ENCODE measurements around the gene FTHL17. TPM values are rescaled to one million over a fixed set of nuclear protein-coding genes. Genes with fewer than 3 reads are reported as not detected.

Gene FTHL17
- total RNA-seq, 4 donors from 2014 or later: not detected

- Histone ChIP-seq H3K27me3 (no peaks in the 10 kb centered on the region), H3K4me1 (no peaks in the 10 kb centered on the region), H3K9me3 (no peaks in the 10 kb centered on the region), H3K4me3 (no peak overlapping the region), H3K27ac (replicated peaks in 1 of 4) (no peak overlapping the region), H3K36me3 (no peaks in the 10 kb centered on the region)
- TF ChIP-seq POLR2AphosphoS5 (IDR thresholded peaks at IDR 0.05): no peak
- TF ChIP-seq EP300 (IDR thresholded peaks at IDR 0.05): no peak
- no peak for TF ChIP-seq POLR2A (IDR thresholded peaks at IDR 0.05; ENCODE audit: low read depth)
- TF ChIP-seq CTCF (IDR thresholded peaks at IDR 0.05): no peak
- intact Hi-C loops (cut with DNase I): no loop called here
- WGBS: 77% methylated on average over 7 of the region's 7 CpGs
- no peak for DNase-seq (ENCODE audit: extremely low spot score)
Measured at GRCh38 chrX:31058284-31058683, 13.6 kb downstream of the FTHL17 start.

- no peaks in the 10 kb centered on the region for H3K9me3 ChIP-seq
- DNase-seq (ENCODE audit: extremely low spot score): no peak
- H3K4me1 ChIP-seq: no peaks in the 10 kb centered on the region
- H3K4me3 ChIP-seq: no peak overlapping the region
- TF ChIP-seq POLR2AphosphoS5 (IDR thresholded peaks at IDR 0.05): no peak
- no peaks in the 10 kb centered on the region for H3K36me3 ChIP-seq
- intact Hi-C loops (cut with DNase I): no loop called here
- H3K27me3 ChIP-seq: no peaks in the 10 kb centered on the region
- 65% methylated on average over 4 of the region's 4 CpGs for WGBS
- H3K27ac ChIP-seq (replicated peaks in 1 of 4): no peak overlapping the region
Measured at GRCh38 chrX:31057691-31058090, 14.2 kb downstream of the FTHL17 start.

DNA sequence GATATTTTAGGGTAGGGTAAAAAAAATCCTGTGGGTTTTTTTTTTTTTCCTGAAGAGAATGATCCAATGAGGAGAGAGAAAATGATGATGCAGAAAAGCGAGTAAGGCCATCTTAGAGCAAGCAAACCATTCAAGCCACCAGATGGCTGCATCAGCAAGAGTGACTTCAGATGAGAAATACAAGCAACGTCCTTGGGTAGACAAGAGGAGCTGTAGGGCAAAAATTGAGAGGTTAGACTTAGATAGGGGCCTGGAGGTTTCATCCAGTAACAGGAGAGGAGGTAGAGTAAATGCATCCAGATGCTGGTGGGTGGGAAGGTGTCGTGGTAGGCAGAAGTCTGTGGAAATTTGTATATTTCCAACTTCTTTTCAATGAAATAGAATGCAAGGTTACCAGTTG lies 14.6 kb downstream of the FTHL17 start:
- Histone ChIP-seq H3K27me3 (no peaks in the 10 kb centered on the region), H3K27ac (replicated peaks in 1 of 4) (no peak overlapping the region), H3K4me3 (no peak overlapping the region), H3K36me3 (no peaks in the 10 kb centered on the region), H3K4me1 (no peaks in the 10 kb centered on the region), H3K9me3 (no peaks in the 10 kb centered on the region)
- no peak for DNase-seq (ENCODE audit: extremely low spot score)
- WGBS: 65% methylated on average over 3 of the region's 3 CpGs
- TF ChIP-seq EP300 (IDR thresholded peaks at IDR 0.05) (no peak), POLR2A (IDR thresholded peaks at IDR 0.05; ENCODE audit: low read depth) (no peak), POLR2AphosphoS5 (IDR thresholded peaks at IDR 0.05) (no peak), CTCF (IDR thresholded peaks at IDR 0.05) (no peak)
- intact Hi-C loops (cut with DNase I): no loop called here

- Histone ChIP-seq H3K36me3 (no peaks in the 10 kb centered on the region), H3K4me1 (no peaks in the 10 kb centered on the region), H3K27ac (replicated peaks in 1 of 4) (no peak overlapping the region), H3K4me3 (no peak overlapping the region), H3K27me3 (no peaks in the 10 kb centered on the region), H3K9me3 (no peaks in the 10 kb centered on the region)
- DNase-seq (ENCODE audit: extremely low spot score): no peak
- intact Hi-C loops (cut with DNase I): no loop called here
- no peak for TF ChIP-seq CTCF (IDR thresholded peaks at IDR 0.05)
- no peak for TF ChIP-seq POLR2AphosphoS5 (IDR thresholded peaks at IDR 0.05)
- TF ChIP-seq EP300 (IDR thresholded peaks at IDR 0.05): no peak
- TF ChIP-seq POLR2A (IDR thresholded peaks at IDR 0.05; ENCODE audit: low read depth): no peak
- 86% methylated on average over 3 of the region's 3 CpGs for WGBS
Measured at GRCh38 chrX:31053621-31054020, 18.2 kb downstream of the FTHL17 start.

DNA sequence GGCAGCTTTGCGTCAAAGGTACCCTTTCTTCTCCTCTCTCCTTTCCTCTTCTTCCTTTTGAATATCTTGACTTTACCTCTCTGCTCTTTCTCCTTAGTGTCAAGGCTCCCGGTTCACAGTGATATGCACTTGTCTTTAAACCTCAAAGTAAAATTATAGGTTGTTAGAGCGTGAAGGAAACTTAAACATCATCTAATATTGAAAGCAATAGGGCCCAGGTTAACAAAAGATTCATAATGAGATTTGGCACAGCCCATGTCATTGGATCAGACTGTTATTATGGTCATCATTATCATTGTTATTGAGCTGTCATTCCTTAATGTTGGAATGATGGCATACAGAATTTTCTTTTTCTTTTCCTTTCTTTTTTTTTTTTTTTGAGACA lies 32.5 kb downstream of the FTHL17 start:
- no peaks in the 10 kb centered on the region for H3K36me3 ChIP-seq
- TF ChIP-seq CTCF (IDR thresholded peaks at IDR 0.05) (no peak), POLR2AphosphoS5 (IDR thresholded peaks at IDR 0.05) (no peak), POLR2A (IDR thresholded peaks at IDR 0.05; ENCODE audit: low read depth) (no peak), EP300 (IDR thresholded peaks at IDR 0.05) (no peak)
- H3K4me1 ChIP-seq: no peaks in the 10 kb centered on the region
- 71% methylated on average over 3 of the region's 3 CpGs for WGBS
- intact Hi-C loops (cut with DNase I): loop anchor here (5.0 kb wide), 1 partner anchor 618 kb away; no protein-coding TSS in a partner anchor
- H3K4me3 ChIP-seq: no peak overlapping the region
- no peaks in the 10 kb centered on the region for H3K27me3 ChIP-seq
- no peaks in the 10 kb centered on the region for H3K9me3 ChIP-seq
- no peak overlapping the region for H3K27ac ChIP-seq (replicated peaks in 1 of 4)
- no peak for DNase-seq (ENCODE audit: extremely low spot score)

Measured in esophagus muscularis mucosa (tissue), 4 donors.